Stimulated activated CD4-positive, alpha-beta T cell treated with anti-CD3 and anti-CD28 coated beads, Interleukin-12 subunit alpha, Interleukin-12 subunit beta, amount 100 ng/mL, for 4 hours (primary cell): Measurements from ENCODE around the gene NDUFAF8.

Experiments
- DNase-seq: peaks from one replicate; pipeline ENCODE4 v3.0.0-alpha.2; 2020

The NDUFAF8 gene

GRCh38 chr17:81238815-81239713 lies at the start of gene NDUFAF8, which contains the start of gene TEPSIN:
Gene NDUFAF8 (plus strand): TSS chr17:81239318. CDS start chr17:81239364, 46 bp downstream.
Gene TEPSIN (minus strand): TSS chr17:81239055. CDS start chr17:81239033, 22 bp downstream.
- DNase-seq, result peak; percentile 91

DNA sequence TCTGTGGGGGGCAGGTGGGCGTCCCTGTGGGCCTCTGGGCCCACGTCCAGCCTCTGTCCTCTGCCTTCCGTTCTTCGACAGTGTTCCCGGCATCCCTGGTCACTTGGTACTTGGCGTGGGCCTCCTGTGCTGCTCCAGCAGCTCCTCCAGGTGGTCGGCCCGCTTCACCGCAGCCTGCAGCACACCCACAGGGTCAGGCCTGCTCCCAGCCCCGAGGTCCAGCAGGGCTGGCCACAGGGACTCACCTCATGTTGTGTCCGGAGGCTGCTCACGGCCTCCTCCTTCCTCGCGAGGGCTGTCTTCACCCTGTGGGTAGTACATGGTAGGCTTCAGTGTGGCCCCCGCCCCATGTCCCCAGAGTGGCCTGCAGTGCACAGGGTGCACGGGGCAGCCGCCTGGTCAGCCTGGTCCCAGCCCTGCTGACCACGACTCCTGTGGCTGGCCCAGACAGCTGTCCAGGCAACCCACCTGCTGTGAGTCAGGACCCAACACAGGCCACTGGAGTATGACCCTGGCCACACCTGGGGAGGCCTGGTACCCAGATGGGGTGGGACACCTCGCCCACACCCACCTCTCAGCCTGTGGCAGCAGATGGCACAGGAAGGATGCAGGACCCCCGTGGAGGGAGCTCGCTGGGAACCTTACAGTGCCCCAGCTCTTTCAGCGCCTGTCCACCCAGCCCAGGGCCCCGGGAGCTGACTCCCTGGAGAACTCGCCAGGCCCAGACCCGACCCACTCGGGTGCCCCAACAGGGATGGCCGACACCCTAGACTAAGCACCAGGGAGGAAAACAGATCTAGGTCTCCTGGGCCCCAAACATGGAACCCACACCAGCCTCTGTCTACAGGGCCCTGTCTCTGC lies 49.2 kb upstream of the NDUFAF8 start:
- DNase-seq, result no peak

DNA sequence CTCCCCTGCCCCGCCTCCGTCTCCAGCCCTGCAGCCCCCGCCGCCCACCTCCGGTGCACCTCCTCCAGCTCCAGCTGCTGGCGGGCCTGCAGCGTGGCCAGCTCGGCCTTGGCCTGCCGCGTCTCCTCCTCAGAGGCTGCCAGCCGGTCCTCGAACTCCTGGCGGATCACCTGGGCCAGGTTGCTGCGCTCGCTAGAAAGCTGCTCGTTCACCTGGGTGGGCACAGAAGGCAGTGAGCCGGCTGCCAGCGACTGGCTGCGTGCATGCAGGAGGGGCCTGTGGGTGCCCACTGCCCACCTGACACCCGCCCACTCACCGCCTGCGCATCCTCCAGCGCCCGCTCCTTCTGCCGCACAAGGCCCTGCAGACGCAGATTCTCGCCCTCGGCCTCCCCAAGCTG lies 48.5 kb upstream of the NDUFAF8 start:
- no peak for DNase-seq

DNA sequence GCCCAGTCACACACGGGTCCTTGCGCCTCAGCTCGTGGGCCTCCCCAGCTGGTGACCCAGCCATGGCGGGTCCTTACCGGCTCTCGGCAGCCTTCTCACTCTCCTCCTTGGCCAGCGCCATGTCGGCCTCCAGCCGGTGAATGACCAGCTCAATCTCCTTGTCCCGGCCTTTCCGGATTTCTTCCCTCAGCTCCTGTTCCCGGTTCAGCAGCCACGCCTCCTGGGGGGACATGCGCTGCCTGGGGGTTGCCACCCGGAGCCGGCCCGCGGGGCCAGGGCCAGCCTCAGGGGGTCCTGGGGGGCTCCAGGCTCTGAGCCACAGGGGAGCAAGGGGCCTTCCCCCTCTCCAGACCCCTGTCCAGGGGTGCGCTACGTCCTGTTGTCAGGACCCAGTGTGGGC lies 48.0 kb upstream of the NDUFAF8 start:
- no peak for DNase-seq

DNA sequence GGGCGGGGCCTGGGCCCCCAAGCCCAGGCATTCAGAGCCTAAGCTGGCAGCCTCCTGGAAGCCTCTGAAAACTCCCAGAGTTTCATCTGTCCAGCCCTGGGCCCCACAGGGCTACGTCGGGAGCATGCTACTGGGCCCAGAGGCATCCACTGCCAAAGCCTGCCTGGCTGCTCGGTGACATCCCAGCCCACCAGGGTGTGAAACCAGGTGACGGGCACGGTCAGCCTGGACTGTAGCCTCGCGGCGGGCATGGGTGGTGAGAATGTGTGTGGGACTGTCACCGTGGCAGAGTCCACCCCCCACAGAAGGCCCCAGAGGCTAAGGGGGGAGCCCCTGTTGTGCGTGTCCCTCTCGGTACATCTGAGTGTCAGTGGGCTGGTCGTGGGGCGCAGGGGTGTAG lies 47.5 kb upstream of the NDUFAF8 start:
- no peak for DNase-seq

GRCh38 chr17:81192386-81193050 lies 46.6 kb upstream of the NDUFAF8 start:
- DNase-seq, result no peak

DNA sequence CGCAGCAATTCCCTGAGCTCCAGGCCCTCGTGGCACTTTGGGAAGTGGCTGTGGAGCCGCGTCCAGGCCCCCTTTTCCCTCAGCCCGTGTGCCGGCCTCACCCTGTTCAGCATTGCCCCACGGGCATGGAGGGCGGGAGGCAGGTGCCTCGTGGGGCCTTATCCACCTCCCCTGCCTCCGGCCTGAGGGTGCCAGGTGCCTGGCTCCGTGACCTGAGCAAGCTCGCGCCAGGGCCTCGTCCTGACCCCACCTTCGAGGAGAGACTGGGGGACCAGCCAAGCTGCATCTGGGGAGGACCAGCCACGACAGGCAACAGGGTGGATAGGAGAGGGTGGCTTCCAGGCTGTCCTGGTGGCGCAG lies 46.1 kb upstream of the NDUFAF8 start:
- no peak for DNase-seq

GRCh38 chr17:81193470-81194224 lies 45.5 kb upstream of the NDUFAF8 start:
- no peak for DNase-seq

GRCh38 chr17:81194225-81194760 lies 44.8 kb upstream of the NDUFAF8 start:
- DNase-seq, result no peak

DNA sequence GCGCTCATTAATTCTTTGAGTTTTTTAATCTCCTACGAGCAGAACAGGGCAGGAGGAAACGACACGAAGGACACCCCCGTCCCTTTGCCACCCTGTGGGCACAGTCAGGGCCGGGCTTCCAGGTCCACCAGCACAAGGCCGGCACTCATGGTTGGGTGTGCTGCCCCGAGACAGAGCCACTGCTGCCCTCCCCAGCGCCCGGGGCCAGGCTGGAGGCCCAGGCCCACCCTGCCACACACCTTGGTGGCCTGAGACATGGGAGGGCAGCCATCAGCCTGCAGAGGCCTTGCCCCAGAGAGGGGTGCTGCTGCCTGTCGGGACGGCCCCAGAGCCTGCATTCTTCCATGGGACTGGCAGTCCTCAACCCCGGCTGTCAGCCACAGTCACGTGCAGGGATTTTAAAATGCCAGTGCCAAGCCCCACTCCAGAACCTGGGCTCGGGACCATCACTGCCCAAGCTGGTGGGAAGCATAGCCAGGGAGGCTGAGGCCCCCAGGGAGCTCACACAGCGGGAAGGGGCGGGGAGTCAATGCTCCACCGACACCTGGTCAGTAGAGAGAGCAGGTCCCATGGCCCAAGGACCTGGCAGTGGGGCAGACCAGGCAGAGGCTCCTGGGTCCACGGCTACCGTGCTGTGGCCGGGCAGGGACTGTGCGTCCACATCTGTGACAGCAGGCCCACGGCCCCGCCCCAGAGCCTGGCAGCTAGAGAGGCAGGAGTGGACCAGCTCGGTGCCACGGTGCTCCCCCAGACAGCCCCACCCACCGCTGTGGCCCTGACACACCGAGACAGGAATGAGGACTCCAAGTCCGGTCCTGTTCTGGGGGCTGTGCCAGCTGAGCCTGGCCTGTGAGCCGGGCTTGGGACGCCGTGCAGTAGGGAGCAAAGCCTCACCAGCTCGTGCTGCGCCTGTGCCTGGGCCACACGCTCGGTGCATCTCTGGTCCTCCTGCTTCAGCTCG lies 43.9 kb upstream of the NDUFAF8 start:
- DNase-seq, result no peak

DNA sequence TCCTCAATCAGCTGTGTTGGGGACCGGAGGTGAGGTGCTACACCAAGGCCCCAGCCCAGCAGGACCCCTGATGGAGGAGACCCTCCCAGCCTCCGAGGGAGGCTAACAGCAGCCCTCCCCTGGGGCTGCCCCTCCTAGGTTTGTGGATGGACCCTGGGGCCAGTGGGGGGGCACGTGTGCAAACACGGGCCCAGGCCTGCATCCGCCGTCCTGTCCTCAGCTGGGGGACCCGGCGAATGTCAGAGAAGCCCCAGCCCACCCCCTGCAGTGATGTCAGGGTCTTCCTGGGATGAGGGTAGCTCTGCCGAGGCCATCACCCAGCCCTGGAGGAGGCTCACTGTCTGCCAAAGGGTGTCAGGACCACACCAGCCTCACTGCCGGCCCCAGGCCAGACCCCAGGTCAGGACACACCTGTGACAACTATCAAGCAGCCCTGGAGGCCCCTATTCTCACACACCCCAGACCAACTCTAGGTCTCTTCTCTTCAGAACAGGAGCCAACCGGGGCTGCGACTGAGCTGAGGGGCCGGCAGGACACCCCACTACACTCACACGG lies 43.1 kb upstream of the NDUFAF8 start:
- DNase-seq, result no peak

DNA sequence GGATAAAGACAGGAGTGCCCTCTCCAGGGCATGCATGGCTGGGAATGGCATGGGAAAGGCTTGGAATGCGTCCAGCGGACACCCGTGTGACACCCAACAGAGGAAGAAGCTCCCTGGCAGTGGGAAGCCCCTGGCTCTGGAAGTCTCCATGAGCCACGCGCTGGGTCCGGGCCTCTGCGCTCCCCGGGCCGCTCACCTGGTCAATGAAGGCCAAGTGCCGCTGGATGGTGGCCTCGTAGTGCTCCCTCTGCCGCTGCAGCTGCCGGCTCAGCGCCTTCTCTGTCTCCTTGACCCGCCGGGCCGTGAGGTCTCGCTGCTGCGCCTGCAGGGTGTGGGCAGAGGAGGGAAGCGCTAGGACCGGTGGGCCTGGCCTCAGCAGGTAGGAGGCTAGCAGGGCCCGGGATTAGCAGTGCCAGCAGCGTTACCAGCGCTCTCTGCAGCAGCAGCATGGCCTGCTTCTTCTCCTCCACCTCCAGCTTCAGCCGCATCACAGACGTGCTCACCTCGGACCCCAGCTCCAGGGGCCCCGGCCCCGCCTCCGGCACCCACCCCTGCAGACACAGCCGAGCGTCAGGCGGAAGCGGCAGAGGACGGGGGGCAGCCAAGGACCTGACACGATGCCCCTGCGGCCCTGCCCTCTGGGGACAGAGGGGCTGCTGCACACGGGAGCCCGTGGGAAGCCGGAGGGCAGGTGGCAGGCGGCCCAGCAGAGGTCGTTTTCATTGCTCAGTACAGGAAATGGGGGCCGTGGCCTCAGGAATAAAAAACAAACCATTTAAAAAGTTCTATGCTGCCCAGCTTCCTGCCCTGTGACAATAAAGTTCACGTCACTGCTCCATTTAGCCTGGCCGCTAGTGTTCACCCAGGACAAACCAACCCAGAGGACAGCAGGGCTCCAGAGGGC lies 42.4 kb upstream of the NDUFAF8 start:
- DNase-seq, result no peak

DNA sequence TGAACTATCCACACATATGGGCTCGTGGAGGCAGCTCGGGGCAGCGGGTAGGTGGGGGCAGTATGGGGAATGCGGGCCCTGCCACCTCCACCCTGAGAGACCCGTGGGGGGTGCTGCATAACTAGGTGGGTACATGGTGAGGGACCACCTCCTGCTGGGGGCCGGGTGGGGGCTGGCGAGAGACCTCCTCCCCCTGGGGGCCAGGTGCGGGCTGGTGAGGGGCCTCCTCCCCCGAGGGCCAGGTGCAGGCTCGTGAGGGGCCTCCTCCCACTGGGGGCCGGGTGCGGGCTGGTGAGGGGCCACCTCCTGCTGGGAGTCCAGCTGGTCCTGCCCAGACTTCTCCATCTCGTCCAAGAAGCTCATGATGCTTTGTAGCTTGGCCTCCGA lies 41.7 kb upstream of the NDUFAF8 start:
- DNase-seq, result no peak

GRCh38 chr17:81197831-81198490 lies 41.2 kb upstream of the NDUFAF8 start:
- DNase-seq, result no peak

GRCh38 chr17:81198826-81199481 lies 40.2 kb upstream of the NDUFAF8 start:
- DNase-seq, result no peak

DNA sequence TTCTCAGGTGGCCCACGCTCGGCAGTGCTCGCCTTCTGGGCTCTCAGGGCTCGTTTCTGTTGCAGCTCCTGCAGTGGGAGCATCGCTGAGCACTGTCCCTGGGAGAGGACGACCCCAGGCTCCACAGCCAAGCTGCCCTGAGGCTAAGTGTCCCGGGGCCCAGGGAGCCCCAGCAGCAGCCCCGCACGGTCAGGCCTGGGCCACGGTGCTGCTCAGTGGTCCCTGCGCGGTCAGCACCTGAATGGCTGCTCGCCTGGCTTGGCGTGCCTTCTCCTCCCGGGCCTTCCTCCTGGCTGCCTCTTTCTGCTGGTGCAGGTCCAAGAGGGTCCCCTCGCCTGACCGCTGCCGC lies 39.7 kb upstream of the NDUFAF8 start:
- DNase-seq, result no peak

DNA sequence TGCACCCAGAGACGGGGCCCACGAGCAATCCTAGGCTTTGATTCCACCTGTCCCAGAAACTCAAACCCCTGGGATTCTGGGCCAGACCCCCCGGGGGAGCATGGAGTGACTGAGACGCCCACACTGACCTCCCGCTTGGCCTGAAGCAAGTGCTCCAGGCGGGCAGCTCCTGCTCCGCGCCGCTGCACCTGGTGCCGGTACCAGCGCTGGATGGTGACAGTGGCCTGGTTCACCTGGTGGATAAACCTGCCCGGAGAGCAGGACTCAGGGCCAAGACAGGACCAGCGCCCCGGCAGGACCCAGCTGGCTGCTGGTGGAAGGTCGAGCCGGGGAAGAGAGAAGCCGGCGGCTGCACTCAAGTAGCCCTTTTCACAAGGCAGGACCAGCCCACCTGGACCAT lies 38.9 kb upstream of the NDUFAF8 start:
- DNase-seq, result no peak
